Cardiac fibroblast (primary cell): ENCODE measurements around the gene DHRS12.

Experiments
- DNase-seq, 2 donors: peaks; one replicate each; pipeline versions ENCODE4 v3.0.0 to v3.0.0-alpha.2; 2010; ENCODE audit warnings: low read depth in 2 of 2
- H3K4me3 ChIP-seq, 2 donors: replicated peaks in 1 of 2; 1 replicate in 1 of 2; 2 replicates in 1 of 2; pipeline ENCODE4 v1.5.1; 2011; ENCODE audit warnings: low read depth in 2 of 2, low read length in 2 of 2, mild to moderate bottlenecking in 2 of 2, moderate library complexity in 1 of 2
- CTCF ChIP-seq: IDR thresholded peaks from one replicate; pipeline ENCODE4 v1.5.1; 2011; ENCODE audit warnings: low read depth, mild to moderate bottlenecking, low read length, inconsistent platforms

DHRS12 gene

GRCh38 chr13:51727634-51728274, 76.2 kb downstream of the DHRS12 start:
- peak in 1 of 2 donors; percentile 8 for DNase-seq
- H3K4me3 ChIP-seq = no peak overlapping the region
- no peak for TF ChIP-seq CTCF

DNA sequence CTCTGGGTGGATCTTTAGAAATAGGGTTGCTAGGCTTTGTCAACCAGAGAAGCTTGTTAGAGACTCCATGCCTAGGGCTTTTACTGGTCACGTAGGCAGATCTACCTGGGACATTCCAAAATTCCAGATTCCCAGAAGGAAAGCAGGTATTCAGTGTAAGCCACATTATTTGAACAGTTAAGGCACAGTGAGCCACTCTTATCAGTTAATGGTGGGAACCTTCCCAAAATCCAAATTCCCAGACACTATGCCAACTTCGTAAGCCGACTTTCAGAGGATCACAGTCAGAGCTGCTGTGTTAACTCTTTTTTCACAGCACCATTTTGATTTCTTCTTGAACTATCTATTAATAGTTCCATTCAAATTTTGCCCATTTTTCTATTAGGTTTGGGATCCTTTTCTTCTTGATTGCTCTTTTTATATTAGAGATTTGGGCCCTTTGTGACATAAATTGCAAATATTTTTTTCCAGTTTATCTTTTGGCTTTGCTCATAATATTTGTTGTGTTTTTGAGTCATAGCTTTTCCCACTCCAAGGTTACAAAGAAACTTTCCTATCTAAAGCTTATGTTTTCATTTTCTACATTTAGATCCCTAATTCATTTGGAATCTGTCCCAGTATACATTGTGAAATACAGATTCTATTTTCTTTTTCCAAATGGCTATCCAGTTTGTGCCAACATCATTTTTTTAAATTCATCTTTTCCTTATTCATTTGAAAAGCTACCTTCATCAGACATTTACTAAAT, 77.3 kb downstream of the DHRS12 start:
- no peak overlapping the region for H3K4me3 ChIP-seq
- no peak for TF ChIP-seq CTCF
- DNase-seq = peak; percentile 83 to 92

- no peak for TF ChIP-seq CTCF
- no peak overlapping the region for H3K4me3 ChIP-seq
- peak in 1 of 2 donors; percentile 12 for DNase-seq
These were observed 79.2 kb downstream of the DHRS12 start for GRCh38 chr13:51724721-51725120.

DNA sequence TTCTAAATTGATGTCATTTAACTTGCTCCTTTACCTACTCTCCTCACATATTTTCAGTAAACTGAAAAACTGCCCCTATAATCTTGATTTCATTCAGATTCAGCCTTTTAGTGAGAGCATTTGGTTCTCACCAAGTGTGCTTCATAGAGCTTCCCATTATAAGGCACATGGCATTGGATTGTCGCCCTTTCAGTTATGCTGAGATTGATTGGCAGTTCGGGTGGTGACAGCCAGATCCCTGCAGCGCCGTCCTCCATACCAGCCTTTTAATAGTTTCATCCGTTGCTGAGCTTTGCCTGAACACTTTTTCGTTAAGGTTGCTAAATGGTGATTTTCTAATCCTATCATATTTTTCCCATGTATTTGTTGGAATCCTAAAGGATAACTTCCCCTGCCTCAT, 80.4 kb downstream of the DHRS12 start:
- TF ChIP-seq CTCF = no peak
- DNase-seq = no peak
- H3K4me3 ChIP-seq = no peak overlapping the region

- peak in 1 of 2 donors; percentile 30 for DNase-seq
- no peak overlapping the region for H3K4me3 ChIP-seq
- no peak for TF ChIP-seq CTCF
These were observed 82.5 kb downstream of the DHRS12 start for GRCh38 chr13:51721496-51721895.

- no peak overlapping the region for H3K4me3 ChIP-seq
- DNase-seq = no peak
- TF ChIP-seq CTCF = no peak
These were observed 84.6 kb downstream of the DHRS12 start for GRCh38 chr13:51719394-51719793.
